ENCODE measurements around the gene PRICKLE2.

GRCh38 chr3:64042952-64043351 is 182.3 kb downstream of the PRICKLE2 start:
- TF ChIP-seq CTCF (IDR thresholded peaks at IDR 0.05) (no peak), POLR2A (IDR thresholded peaks at IDR 0.05) (no peak)

All from right lobe of liver (tissue), 4 donors.